Measurements from ENCODE around the gene ZBTB40.

The ZBTB40 gene

GRCh38 chr1:22579541-22580155 lies 128.0 kb downstream of the ZBTB40 start:
- in situ Hi-C loops (cut with MboI; ENCODE audit: low sequenced_read_pairs, unreplicated experiment), result no loop called here
- no peak for DNase-seq (ENCODE audit: low spot score)
- no peak for TF ChIP-seq CTCF (IDR thresholded peaks at IDR 0.05; ENCODE audit: borderline replicate concordance, control extremely low read depth, extremely low read depth, insufficient read depth, missing control alignments)

All from GM13976 (cell line).